GM18511 (cell line): ENCODE results near the gene ARL4D.
"Not testable (repeated sequence)": the region's sequence is repeated elsewhere in the genome, so short reads cannot be mapped to it uniquely, and the experiment has no call there.

Experiments
- ATAC-seq: cut with Tn5 transposase; IDR thresholded peaks from one replicate; pipeline ENCODE4 v1.9.1; 2021; ENCODE audit warnings: mild to moderate bottlenecking, moderate library complexity; ENCODE audit not compliant: unreplicated experiment

Gene ARL4D

DNA sequence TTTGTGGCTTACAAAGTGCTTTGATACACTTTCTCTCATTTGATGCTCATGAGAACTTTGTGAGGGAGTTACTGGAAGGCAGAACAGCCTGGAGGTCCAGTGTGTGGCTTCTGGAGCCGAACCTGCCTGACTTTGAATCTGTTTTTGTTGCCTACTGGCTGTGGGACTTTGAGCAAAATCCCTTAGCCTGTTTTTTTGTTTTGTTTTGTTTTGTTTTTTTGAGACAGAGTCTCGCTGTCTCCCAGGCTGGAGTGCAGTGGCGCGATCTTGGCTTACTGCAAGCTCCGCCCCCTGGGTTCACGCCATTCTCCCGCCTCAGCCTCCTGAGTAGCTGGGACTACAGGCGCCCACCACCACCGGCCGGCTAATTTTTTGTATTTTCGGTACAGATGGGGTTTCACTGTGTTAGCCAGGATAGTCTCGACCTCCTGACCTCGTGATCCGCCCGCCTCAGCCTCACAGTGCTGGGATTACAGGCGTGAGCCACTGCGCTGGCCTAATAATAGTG is 20.6 kb downstream of the ARL4D start:
- ATAC-seq: not testable (repeated sequence)

DNA sequence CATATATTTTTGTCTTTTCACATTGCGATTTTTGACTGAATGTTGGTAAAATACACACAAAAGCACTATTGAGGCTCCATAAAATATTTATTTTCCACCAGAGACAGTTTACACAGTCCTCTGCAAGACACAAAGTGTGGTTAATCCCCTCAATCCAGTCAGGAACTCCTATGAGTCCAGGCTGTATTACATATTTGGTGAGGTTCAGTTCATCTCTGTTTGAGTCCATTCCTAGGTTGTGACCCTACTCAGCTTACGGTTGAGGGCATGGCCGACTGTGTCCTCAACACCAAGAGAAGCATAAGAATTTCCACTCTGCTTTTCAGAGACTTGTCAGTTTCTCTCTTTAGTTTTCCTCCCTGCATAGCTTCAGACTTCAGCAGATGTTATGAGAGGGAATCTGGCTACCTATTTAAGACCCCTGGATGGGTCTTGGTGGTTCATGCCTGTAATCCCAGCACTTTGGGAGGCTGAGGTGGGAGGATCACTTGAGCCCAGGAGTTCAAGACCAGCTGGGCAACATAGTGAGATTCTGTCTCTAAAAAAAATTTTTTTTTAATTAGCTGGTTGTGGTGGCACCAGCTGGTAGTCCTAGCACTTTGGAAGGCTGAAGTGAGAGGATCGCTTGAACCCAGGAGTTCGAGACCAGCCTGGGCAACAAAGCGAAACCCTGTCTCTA is 25.1 kb downstream of the ARL4D start:
- no peak for ATAC-seq

DNA sequence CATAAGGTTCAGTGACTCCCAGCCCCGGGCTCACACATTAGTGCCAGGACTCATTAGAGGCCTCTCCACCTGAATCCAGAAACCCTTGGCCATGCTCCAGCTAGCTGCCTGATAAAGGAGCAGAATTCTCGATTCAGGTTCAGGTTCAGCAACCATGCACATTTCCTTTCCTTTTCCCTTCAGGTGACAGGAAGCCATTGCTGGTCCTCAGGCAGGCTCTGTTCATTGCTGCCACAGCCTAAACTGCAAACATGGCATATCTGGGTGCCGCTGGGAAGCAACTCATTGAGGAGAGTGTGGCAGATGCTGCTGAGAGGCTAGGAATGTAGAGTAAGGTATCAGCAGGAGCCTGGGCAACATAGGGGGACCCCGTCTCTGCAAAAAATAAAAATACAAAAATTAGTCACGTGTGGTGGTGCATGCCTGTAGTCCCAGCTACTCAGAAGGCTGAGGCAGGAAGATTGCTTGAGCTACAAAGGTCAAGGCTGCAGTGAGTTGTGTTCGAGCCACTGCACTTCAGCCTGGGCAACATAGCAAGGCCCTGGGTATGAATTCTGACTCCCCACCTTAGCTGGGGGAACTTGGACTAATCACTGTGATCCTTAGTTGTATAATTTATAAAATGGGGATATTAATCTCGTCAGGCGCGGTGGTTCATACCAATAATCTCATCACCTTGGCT is 28.7 kb downstream of the ARL4D start:
- no peak for ATAC-seq

DNA sequence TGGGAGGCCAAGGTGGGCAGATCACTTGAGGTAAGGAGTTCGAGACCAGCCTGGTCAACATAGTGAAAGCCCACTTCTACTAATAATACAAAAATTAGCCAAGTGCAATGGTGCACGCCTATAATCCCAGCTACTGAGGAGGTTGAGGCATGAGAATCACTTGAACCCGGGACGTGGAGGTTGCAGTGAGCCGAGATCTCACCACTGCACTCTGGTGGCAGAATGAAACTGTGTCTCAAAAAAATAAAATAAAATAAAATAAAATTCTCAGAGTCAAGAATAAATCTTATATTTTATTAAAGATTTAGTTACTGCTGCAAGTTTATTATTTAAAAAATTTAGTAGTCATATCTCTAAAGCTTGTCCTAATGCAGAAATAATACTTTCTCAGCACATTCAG is 29.7 kb downstream of the ARL4D start:
- no peak for ATAC-seq

DNA sequence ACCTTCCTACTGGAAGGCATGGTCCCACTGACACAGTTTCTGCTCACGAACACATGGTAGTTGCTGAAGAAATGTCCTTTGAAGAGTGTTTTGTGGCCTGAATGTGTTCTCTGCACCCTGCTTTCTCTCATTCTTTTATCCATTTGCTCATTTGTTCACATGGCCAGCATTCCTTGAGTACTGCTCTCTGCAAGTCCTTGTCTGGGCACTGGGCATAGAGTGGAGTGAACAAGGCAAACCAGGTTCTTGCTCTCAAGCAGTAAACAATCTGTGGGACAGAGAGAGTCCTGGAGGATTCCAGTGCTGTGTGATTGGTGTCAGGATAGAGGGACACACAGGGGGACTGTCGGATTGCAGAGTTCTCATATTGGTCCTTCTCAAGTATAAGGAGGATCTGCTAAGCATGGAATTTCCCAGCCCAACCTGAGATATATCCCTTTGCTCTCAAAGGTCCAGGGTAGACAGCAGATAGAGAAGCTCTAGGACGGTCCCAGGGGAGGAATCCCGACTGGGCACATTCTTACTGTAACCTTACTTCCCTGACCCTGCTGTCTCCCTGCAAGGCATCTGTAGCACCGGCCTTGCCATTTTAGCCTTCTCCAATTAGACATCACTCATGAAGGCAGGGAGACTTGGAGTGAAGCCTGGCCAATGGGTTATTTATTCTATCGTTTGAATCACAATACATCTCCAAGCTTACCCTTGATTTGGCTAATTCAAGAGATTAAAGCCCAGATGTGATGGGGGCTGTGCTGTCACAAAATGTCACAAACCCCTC is 32.3 kb downstream of the ARL4D start:
- ATAC-seq: no peak

DNA sequence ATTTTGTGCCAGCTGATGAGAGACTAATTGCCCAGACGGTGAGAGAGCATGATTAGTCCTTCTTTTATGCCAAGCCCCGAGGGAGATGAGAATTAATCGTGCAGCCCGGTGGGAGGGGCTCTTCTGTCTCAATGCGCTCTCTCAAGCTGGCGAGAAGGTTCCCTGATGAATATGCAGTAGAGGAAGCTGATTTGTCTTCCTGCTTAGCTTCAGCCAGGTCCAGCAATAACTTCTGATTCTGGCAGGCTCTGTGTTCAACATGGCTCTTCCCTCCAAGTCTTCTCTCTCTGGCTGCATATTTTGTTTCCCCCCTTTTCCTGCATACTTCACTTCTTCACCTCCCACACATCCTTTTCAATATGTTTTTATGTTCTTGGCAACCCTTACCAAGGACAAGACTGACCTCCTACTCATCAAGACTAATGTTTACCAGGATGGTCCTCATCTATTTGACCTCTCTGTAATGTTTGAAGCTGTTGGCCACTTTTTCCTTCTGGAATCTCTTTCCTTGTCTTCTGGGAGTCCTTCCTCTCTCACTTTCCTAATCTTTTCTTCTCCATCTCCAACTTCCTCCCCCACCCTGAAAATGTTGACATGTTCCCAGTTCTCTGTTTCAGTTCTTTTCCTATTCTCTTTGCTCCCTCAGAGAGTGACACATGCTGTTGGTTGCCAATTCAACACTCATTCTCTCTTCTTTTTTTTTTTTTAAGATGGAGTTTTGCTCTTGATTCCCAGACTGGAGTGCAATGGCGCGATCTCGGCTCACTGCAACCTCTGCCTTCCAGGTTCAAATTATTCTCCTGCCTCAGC is 33.1 kb downstream of the ARL4D start:
- ATAC-seq: no peak

DNA sequence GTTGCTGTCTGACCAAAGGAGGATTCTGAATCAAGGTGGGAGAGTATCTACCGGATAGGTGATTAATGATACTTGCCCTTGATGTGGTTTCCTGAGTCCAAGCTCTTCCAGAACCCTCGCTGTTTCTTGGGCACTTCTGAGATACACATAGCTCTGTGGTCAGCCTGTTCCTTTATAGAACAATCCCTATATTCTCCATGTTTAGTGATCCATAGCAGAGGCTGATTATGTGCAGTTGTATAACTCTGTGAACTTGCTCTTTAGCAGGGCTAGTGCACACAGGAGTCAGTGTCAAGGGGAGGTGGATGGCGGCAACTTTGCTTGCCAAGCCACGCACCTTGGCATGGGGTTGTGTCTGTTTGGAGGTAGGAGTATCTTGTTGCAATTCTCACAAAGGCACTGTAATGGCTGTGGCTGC is 36.1 kb downstream of the ARL4D start:
- ATAC-seq: no peak

DNA sequence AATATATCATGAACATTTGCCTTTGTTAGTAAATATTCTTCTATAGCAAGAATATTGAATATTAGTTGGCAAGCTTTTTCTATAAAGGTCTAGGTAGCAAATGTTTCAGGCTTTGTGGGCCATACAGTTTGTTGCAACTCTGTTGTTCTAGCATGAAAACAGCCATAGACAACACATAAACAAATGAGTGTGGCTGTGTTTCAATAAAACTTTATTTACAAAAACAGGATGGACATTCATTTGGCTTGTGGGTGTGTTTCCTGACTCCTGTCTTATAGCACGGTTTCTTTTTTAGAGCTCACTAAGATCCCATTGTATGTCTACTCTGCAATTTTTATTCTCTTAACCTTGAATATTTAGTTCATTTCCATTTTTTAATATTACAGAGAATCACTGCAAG is 39.0 kb downstream of the ARL4D start:
- no peak for ATAC-seq

DNA sequence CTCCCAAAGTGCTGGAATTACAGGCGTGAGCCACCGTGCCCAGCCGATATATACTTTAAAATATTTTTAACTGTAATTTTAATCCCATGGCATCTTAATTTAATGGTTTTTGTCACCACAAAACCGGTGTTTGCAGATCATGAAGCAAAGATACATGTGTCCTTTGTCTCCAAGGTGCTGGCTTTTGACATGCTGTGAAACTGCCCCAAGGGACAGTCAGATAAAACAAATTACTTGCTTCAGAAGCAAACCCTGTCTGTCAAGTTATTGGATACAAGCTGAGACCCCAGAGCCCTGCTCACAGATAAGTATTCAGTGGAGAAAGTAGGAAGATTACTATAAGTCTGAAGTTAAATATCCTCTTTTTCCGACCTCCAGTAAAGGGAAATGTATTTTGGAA is 39.8 kb downstream of the ARL4D start:
- ATAC-seq: no peak

DNA sequence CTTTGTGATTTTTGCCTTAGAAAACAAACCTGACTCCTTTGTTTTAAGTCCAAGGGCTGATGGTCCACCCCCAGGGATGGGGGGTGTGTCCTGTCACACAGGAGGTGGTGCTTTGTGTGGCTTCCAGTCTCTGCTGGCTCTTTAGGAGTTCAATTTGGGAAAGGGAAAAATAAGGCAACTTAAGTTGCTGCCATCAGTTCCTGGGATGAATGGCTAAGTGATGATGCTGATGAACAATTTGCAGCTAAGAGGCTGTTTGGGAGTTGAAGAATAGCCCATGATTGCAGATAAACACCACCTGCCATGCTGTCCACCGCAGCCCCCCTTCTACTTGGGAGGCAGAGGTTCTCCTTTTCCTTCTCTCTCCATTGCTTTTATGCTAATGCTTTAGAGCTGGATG is 40.2 kb downstream of the ARL4D start:
- no peak for ATAC-seq

DNA sequence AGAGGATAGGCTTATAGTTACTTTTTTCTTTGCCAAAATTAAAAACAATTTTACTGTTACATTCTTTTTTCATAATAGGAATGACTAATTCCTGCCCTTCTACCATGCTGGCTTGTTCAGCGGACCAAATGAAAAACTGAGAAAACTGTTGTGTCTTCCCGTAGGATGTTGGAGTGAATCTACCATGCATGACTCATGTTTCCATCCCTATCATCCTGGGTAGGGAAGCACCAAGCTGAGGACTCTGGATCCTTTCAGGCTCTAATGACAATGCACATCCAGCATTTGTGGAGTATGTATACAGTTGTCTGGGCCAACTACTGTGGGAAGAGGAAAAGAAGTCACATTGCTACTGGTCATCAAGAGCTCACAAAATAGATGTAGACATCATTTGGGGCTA is 43.9 kb downstream of the ARL4D start:
- no peak for ATAC-seq

DNA sequence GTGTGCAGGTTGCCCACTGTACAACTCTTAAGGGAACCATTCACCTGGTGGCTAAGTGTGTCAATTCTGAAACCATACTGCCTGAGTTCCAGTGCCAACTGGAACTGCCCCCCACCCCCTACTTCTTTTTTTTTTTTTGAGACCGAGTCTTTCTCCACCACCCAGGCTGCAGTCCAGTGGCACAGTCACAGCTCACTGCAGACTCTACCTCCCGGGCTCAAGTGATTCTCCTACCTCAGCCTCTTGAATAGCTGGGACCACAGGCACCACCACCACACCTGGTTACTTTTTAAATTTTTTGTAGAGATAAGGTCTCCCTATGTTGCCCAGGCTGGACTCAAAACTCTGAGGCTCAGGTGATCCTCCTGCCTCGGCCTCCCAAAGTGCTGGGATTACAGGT is 44.6 kb downstream of the ARL4D start:
- no peak for ATAC-seq

DNA sequence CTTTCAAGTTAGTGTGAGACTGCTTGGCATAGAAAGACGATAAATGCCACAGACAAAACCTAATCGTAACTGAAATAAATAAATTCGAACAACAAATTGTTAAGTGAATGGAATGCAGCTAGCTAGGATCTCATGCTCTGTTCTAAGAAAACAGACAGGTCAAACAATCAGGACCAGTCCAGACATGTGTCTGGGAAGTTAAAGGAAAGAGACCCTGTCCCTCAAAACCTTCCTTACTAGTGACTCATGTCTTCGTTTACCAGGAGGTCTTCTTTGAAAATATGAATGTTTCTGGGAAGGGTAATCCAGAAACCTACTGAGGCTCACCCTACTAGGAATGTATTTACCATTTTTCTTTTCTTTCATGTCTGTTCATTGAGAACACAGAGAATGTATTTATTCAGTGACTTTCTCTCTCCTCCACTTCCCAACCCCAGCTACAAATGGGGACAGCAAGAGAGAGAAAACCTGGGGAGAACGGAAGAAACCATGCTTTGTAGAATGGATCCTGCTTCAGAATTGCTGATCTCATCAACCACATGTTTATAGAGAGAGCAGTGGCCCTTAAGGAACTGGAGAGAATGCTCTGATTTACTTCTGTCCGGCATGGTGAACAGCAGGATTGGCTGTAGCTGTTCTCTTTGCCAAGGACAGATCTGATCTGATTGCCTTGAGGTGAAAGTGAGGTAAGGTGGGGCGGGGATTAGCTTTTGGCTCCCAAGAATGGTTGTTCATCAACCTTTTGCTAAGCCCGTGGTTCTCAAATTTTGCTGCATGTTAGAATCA is 45.6 kb downstream of the ARL4D start:
- no peak for ATAC-seq

DNA sequence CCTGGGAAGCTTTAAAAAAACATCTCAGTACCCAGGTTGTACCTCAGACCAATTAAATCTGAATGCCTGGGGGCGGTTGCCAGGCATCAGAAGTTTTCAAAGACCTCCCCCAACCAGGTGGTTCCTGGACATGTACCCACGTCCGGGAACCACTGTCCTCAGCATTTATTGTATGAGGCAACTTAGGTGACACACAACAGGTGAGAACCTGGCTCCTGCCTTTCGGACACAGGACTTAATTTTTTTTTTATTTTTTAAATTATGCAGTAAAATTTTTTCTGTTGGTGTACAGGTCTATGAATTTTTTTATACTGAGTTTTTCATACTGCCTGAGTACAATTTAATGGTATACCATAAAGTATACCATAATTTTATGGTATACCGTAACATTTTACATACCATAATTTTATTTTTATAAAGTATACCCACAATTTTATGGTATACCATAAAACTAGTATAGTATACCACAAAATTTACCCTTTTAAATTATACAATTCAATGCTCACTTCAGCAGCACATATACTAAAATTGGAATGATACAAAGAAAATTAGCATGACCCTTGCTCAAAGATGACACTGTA is 46.3 kb downstream of the ARL4D start:
- ATAC-seq: no peak

DNA sequence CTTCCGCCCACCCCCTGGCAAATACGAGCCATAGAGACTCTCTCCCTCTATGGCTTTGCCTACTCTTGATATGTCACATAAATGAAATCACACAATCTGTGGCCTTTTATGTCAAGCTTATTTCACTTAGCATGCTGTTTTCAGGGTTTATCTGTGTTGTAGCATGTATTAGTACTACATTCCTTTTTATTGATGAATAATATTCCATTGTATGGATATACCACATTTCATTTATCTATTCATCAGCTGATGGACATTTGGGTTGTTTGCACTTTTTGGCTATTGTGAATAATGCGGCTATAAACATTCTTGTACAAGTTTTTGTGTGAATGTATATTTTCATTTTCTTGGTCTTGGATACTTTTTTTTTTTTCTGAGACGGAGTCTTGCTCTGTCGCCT is 48.0 kb downstream of the ARL4D start:
- no peak for ATAC-seq

DNA sequence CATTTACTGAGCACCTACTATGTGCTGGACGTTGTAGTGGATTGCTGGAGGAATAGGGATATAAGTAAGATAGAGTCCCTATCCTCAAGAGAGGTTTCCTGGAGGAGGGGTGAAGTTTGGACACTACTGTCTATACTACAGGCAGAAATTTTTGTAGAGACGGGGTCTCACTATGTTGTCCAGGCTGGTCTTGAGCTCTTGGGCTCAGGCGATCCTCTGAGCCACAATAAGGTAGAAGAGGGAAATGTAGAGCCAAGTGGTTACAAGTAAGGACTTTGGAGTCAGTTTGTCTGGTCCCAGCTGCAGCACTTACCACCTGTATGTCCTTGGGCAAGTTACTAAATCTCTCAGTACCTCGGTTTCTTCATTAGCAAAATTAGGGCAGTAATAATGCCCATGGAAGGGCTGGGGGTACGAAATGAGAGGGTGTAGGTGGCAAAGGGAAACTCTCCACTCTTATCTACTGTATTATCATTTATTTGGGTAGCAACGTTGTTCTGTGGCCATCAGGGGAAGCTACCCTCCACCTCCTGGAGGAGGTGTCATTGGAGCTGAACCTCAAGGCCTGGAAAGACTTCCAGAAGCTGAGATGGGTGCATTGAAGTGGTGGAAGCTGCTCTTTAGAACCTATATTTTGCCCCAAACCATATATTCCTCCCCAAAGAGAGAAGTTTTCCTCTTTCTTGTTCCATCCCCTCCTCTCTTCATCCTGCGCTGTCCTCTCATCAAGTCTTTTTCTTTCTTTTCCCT is 50.1 kb downstream of the ARL4D start:
- ATAC-seq: no peak

DNA sequence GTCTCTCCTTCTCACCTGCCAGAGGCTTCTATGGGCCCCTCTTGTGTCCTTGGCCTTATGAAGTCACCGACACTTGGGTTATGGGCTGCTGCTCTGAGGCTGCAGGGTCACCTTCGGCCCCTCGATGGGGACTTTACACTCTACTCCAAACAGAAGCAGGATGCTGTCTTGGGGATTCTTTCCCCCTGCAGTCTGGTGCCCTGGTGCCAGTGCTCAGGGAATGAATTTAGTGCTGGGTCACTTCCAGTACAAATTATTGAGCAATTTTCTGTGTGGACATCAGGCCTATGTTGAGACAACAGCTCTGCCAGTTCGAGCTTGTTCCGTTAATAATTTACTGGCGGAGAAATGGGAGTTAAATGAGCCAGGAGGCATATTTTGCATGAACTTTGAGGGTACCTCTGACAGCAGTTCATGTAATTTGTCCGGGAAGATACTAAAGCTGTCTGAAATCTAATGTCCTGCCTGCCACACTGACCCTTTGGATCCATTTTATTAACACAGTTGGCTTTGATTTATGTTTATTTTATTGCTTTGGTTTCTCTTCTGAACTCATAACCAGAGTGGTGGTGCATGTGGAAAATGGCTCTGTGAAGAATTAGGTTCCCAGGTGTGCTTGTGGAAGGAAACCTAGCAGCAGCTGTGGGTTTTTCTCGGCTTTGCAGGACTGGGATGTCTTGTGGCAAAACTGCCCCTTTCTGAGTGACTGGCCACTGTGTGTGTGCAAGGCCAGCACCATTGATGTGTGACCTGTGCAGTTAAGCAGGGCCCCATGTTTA is 50.9 kb downstream of the ARL4D start:
- no peak for ATAC-seq
